IMR-90 (cell line): ENCODE measurements around the gene ALDH7A1. TPM values are rescaled to one million over a fixed set of nuclear protein-coding genes. Genes with fewer than 3 reads are reported as not detected.

ENCODE experiments used
- ATAC-seq: fragments of 200-7000 bp; cut with Tn5 transposase; 2 replicates; pipeline ENCODE4 v1.9.1; 2020; ENCODE audit warnings: low read depth, mild to moderate bottlenecking, moderate library complexity
- BruUV-seq: library from RNA; stranded (reverse); fragments of 400-500 nt; replicated peaks from 2 replicates; lab custom pipeline; 2021; lab: Mats Ljungman, UMichigan
- CTCF ChIA-PET: fragments of 300-600 bp; formaldehyde crosslinking; extraction: SDS; loops from one replicate; lab custom pipeline; 2021; ENCODE audit warnings: antibody characterized with exemption; lab: Yijun Ruan, JAX
- POLR2A ChIA-PET: fragments of 300-600 bp; sonication (Branson Sonifier 250); formaldehyde crosslinking; loops from one replicate; lab custom pipeline; 2022; ENCODE audit warnings: antibody characterized with exemption; ENCODE audit not compliant: unreplicated experiment; lab: Charles Lee
- DNase-seq: peaks from one replicate; pipeline ENCODE4 v3.0.0; 2013
- H2AFZ ChIP-seq: replicated peaks from 2 replicates; pipeline ENCODE3; 2013; ENCODE audit warnings: low read length, mild to moderate bottlenecking; ENCODE audit not compliant: poor library complexity
- H2AK5ac ChIP-seq: 2 replicates; pipeline ENCODE4 v1.6.1; 2013; ENCODE audit warnings: low read depth, low read length, inconsistent platforms
- H2AK9ac ChIP-seq: replicated peaks from 2 replicates; pipeline ENCODE3; 2013; ENCODE audit warnings: mild to moderate bottlenecking, low read depth, low read length, moderate library complexity; ENCODE audit not compliant: poor library complexity
- H2BK120ac ChIP-seq: 2 replicates; pipeline ENCODE4 v1.6.1; 2013; ENCODE audit warnings: low read depth, low read length, inconsistent platforms
- H2BK15ac ChIP-seq: 3 replicates; pipeline ENCODE4 v1.6.1; 2013; ENCODE audit warnings: low read depth, low read length, inconsistent platforms
- H2BK20ac ChIP-seq: 2 replicates; pipeline ENCODE4 v1.6.1; 2013; ENCODE audit warnings: low read depth, mild to moderate bottlenecking, inconsistent platforms, low read length, moderate library complexity
- H2BK5ac ChIP-seq: 2 replicates; pipeline ENCODE4 v1.6.1; 2013; ENCODE audit warnings: mild to moderate bottlenecking, low read depth, low read length, inconsistent platforms; ENCODE audit not compliant: poor library complexity, severe bottlenecking
- H3K14ac ChIP-seq: replicated peaks from 2 replicates; pipeline ENCODE4 v1.6.1; 2013; ENCODE audit warnings: low read depth, low read length, inconsistent platforms
- H3K18ac ChIP-seq: 2 replicates; pipeline ENCODE4 v1.6.1; 2013; ENCODE audit warnings: low read depth, low read length, control low read depth
- H3K23ac ChIP-seq: 2 replicates; pipeline ENCODE4 v1.6.1; 2013; ENCODE audit warnings: low read depth, low read length, inconsistent platforms
- H3K27ac ChIP-seq: 2 replicates; pipeline ENCODE4 v1.5.1; 2013; ENCODE audit warnings: mild to moderate bottlenecking, control low read depth, low read length; ENCODE audit not compliant: insufficient read depth
- H3K27me3 ChIP-seq: 2 replicates; pipeline ENCODE4 v1.6.1; 2013; ENCODE audit warnings: low read length; ENCODE audit not compliant: control insufficient read depth, insufficient read depth
- H3K36me3 ChIP-seq: 2 replicates; pipeline ENCODE4 v1.6.1; 2013; ENCODE audit warnings: low read length, mixed read lengths; ENCODE audit not compliant: control insufficient read depth, insufficient read depth
- H3K4ac ChIP-seq: 2 replicates; pipeline ENCODE4 v1.6.1; 2013; ENCODE audit warnings: low read depth, low read length, inconsistent platforms
- H3K4me1 ChIP-seq: 2 replicates; pipeline ENCODE4 v1.6.1; 2013; ENCODE audit warnings: low read length, mixed read lengths; ENCODE audit not compliant: control insufficient read depth, insufficient read depth
- H3K4me2 ChIP-seq: 2 replicates; pipeline ENCODE4 v1.6.1; 2013; ENCODE audit warnings: low read depth, mild to moderate bottlenecking, control low read depth, low read length, moderate library complexity
- H3K4me3 ChIP-seq: 2 replicates; pipeline ENCODE4 v1.5.1; 2013; ENCODE audit warnings: low read depth, mild to moderate bottlenecking, control low read depth, low read length, moderate library complexity; ENCODE audit not compliant: insufficient read depth
- H3K56ac ChIP-seq: 2 replicates; pipeline ENCODE4 v1.6.1; 2013; ENCODE audit warnings: low read length, inconsistent platforms; ENCODE audit not compliant: insufficient read depth; ENCODE audit errors: extremely low read depth
- H3K79me1 ChIP-seq, 2 experiments: 2 replicates each; pipeline ENCODE4 v1.6.1; 2013; ENCODE audit warnings: low read length in 2 of 2, inconsistent platforms in 1 of 2, low read depth in 1 of 2
- H3K9ac ChIP-seq: 2 replicates; pipeline ENCODE4 v1.6.1; 2013; ENCODE audit warnings: low read depth, low read length, control low read depth
- H3K9me1 ChIP-seq: 2 replicates; pipeline ENCODE4 v1.6.1; 2013; ENCODE audit warnings: low read length, inconsistent platforms; ENCODE audit not compliant: insufficient read depth
- H3K9me3 ChIP-seq: 2 replicates; pipeline ENCODE4 v1.6.1; 2013; ENCODE audit warnings: low read length; ENCODE audit not compliant: control insufficient read depth, insufficient read depth
- H4K20me1 ChIP-seq: 2 replicates; pipeline ENCODE4 v1.6.1; 2013; ENCODE audit warnings: low read length, inconsistent platforms; ENCODE audit not compliant: insufficient read depth
- H4K5ac ChIP-seq: 2 replicates; pipeline ENCODE4 v1.6.1; 2013; ENCODE audit warnings: mild to moderate bottlenecking, low read depth, low read length, control low read depth
- H4K8ac ChIP-seq, 2 experiments: 2 replicates each; pipeline ENCODE4 v1.6.1; 2013; ENCODE audit warnings: low read depth in 2 of 2, low read length in 2 of 2, control low read depth in 1 of 2, inconsistent platforms in 1 of 2
- H4K91ac ChIP-seq: 2 replicates; pipeline ENCODE4 v1.6.1; 2013; ENCODE audit warnings: low read depth, low read length, inconsistent platforms; ENCODE audit not compliant: insufficient read depth
- BHLHE40 ChIP-seq: fragments of 150-350 bp; IDR thresholded peaks from 2 replicates; pipeline ENCODE4 v1.6.1; 2016; ENCODE audit warnings: mild to moderate bottlenecking, low read depth, low read length
- CEBPB ChIP-seq: IDR thresholded peaks from 2 replicates; pipeline ENCODE4 v1.6.1; 2012; ENCODE audit warnings: low read depth, low read length, improper control_type of control experiment
- FOS ChIP-seq: fragments of 150-350 bp; IDR thresholded peaks from 2 replicates; pipeline ENCODE4 v1.6.1; 2016; ENCODE audit warnings: low read depth, low read length
- MAFK ChIP-seq: IDR thresholded peaks from 2 replicates; pipeline ENCODE4 v1.6.1; 2012; ENCODE audit warnings: low read depth, low read length, improper control_type of control experiment
- MAZ ChIP-seq: IDR thresholded peaks from 2 replicates; pipeline ENCODE4 v1.6.1; 2012; ENCODE audit warnings: low read depth, mild to moderate bottlenecking, low read length, improper control_type of control experiment, moderate library complexity, borderline replicate concordance
- MXI1 ChIP-seq: IDR thresholded peaks from 2 replicates; pipeline ENCODE4 v1.6.1; 2012; ENCODE audit warnings: low read depth, mild to moderate bottlenecking, low read length, moderate library complexity, borderline replicate concordance
- NFE2L2 ChIP-seq: fragments of 150-350 bp; IDR thresholded peaks from 2 replicates; pipeline ENCODE4 v1.6.1; 2016; ENCODE audit warnings: low read depth, mild to moderate bottlenecking, low read length
- POLR2A ChIP-seq: IDR thresholded peaks from 2 replicates; pipeline ENCODE4 v1.6.1; 2012; ENCODE audit warnings: mild to moderate bottlenecking, low read depth, low read length
- RAD21 ChIP-seq: IDR thresholded peaks from 2 replicates; pipeline ENCODE4 v1.6.1; 2012; ENCODE audit warnings: low read length, improper control_type of control experiment
- RCOR1 ChIP-seq: IDR thresholded peaks from 2 replicates; pipeline ENCODE4 v1.6.1; 2012; ENCODE audit warnings: mild to moderate bottlenecking, low read length, improper control_type of control experiment; ENCODE audit not compliant: insufficient replicate concordance
- RFX5 ChIP-seq: IDR thresholded peaks from 2 replicates; pipeline ENCODE4 v1.8.0; 2012; ENCODE audit warnings: low read depth, mild to moderate bottlenecking, low read length, moderate library complexity
- WGBS, 2 experiments: methylation state at CpG; one replicate each; pipeline versions ENCODE4 v1.1.5 to v1.1.7; 2013; ENCODE audit warnings: missing lambda C conversion rate in 2 of 2; ENCODE audit not compliant: insufficient read length in 1 of 2; ENCODE audit errors: extremely low coverage in 2 of 2; 5-methylcytosine and 5-hydroxymethylcytosine counted together
- dilution Hi-C: fragments of 300-500 bp; cut with HindIII; formaldehyde crosslinking; loops from one replicate; pipeline ENCODE4 v1.14.3; 2018; ENCODE audit warnings: low sequenced_read_pairs; ENCODE audit not compliant: unreplicated experiment
- in situ Hi-C: fragments of 300-500 bp; cut with MboI; formaldehyde crosslinking; loops from 3 replicates; pipeline ENCODE4 v1.14.3; 2019; ENCODE audit warnings: low sequenced_read_pairs, inconsistent platforms, mixed read lengths
- intact Hi-C: fragments of 100-400 bp; cut with micrococcal nuclease; formaldehyde crosslinking; loops from 2 replicates; pipeline ENCODE4 v1.10.0; 2022
- polyA plus RNA-seq, 3 experiments: library from polyadenylated mRNA; depleted of rRNA; stranded (reverse); fragments of >200 nt; gene quantifications; 2 replicates each; pipeline ENCODE4 v1.2.3, GENCODE V29; 2012; ENCODE audit warnings: low replicate concordance in 1 of 3
- total RNA-seq: library from RNA; depleted of rRNA; stranded (reverse); fragments of >200 nt; gene quantifications from 2 replicates; pipeline ENCODE4 v1.2.3, GENCODE V29; 2012
- TF ChIP-seq, protein P1 (sequence below): conservative IDR thresholded peaks from 2 replicates; pipeline ENCODE4 v1.5.1; 2012; ENCODE audit warnings: mild to moderate bottlenecking, low read depth, low read length, improper control_type of control experiment
- TF ChIP-seq, protein P2 (sequence below): fragments of 150-350 bp; IDR thresholded peaks from 2 replicates; pipeline ENCODE4 v1.6.1; 2016; ENCODE audit warnings: low read depth, mild to moderate bottlenecking, low read length, moderate library complexity, borderline replicate concordance

ALDH7A1 gene
- total and polyA plus RNA-seq, 2 of the 4 experiments (the other 2 are of a cell fraction): 40.9 to 62.2 TPM

DNA sequence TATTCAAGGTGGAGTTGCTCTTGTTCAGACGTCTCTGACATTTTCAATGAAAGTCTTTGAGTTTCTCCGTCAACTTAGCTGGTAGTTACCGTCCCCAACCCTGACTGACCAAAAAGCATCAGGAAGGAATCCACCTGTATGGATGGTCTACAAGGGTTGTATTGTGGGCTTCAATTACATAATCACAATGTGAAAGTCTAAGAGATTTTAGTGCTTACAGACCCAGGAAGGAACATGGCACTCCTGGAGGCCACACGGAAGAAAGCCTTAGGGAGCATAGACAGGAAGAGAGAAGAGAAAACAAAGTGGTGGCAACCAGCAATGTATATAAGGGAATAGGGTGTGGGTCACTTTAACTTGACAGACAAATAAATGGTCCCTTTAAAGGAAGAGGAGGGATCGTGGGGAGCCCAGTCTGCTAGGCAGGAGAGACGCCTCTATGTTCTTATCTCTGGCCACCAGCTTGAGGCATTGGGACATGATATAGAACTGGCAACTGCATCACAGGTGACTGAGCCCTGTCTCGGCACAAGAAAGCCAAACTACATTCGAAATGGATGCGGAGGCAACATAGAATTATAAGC, 80.4 kb downstream of the ALDH7A1 start:
- H3K9me3 ChIP-seq: no peaks in the 10 kb centered on the region
- no peak overlapping the region for H2BK5ac ChIP-seq
- H2BK15ac ChIP-seq: peak overlapping the region; percentile 76; the same call in 2 of the 3 replicates
- no peaks in the 10 kb centered on the region for H3K36me3 ChIP-seq
- H3K4me2 ChIP-seq: no peak overlapping the region
- H3K9me1 ChIP-seq: 0 out of 2 replicates have a peak, but pooled peaks cover 5% of the 10 kb centered on the region
- H3K18ac ChIP-seq: no peak overlapping the region
- in situ Hi-C loops (no loop called here), dilution Hi-C loops (no loop called here), intact Hi-C loops (no loop called here)
- no peaks in the 10 kb centered on the region for H3K27me3 ChIP-seq
- H3K79me1 ChIP-seq: no peaks in the 10 kb centered on the region
- WGBS, 2 experiments: 89% methylated on average over 3 of the region's 9 CpGs; no CpG with 5 or more reads in 1 of the 2 experiments
- H4K91ac ChIP-seq: peak overlapping the region; percentile 4; the same call in 1 of the 2 replicates
- ChIA-PET POLR2A (interaction anchor here (0.6 kb wide), 1 partner anchor 47 kb away, joined by 4 read pairs; no protein-coding TSS in a partner anchor), CTCF (interaction anchor here (0.5 to 1.1 kb wide), 2 partner anchors 15 to 758 kb away, joined by 4 to 5 read pairs; no protein-coding TSS in a partner anchor)
- H4K20me1 ChIP-seq: no peaks in the 10 kb centered on the region
- H2BK120ac ChIP-seq: peak overlapping the region; percentile 49; the same call in 1 of the 2 replicates
- H3K4ac ChIP-seq: peak overlapping the region; percentile 45; the same call in 1 of the 2 replicates
- H2AFZ ChIP-seq: peak overlapping the region; percentile 40
- peaks cover 9% of the 10 kb centered on the region; the same call in 1 of the 2 replicates for H3K4me1 ChIP-seq
- H3K4me3 ChIP-seq: no peak overlapping the region
- peak overlapping the region; percentile 19 for H3K14ac ChIP-seq
- ATAC-seq (no peak), DNase-seq (no peak)
- H3K23ac ChIP-seq: 0 out of 2 replicates have a peak overlapping the region, but pooled peaks have one; percentile 14
- no peak overlapping the region for H3K27ac ChIP-seq
- no TSS peak for BruUV-seq
- no peak overlapping the region for H3K9ac ChIP-seq
- TF ChIP-seq CEBPB (no peak), BHLHE40 (no peak), MXI1 (no peak), MAZ (no peak), NFE2L2 (no peak), MAFK (no peak), RAD21 (no peak), RCOR1 (no peak), FOS (no peak), RFX5 (no peak), POLR2A (no peak)
- TF ChIP-seq, protein P1, sequence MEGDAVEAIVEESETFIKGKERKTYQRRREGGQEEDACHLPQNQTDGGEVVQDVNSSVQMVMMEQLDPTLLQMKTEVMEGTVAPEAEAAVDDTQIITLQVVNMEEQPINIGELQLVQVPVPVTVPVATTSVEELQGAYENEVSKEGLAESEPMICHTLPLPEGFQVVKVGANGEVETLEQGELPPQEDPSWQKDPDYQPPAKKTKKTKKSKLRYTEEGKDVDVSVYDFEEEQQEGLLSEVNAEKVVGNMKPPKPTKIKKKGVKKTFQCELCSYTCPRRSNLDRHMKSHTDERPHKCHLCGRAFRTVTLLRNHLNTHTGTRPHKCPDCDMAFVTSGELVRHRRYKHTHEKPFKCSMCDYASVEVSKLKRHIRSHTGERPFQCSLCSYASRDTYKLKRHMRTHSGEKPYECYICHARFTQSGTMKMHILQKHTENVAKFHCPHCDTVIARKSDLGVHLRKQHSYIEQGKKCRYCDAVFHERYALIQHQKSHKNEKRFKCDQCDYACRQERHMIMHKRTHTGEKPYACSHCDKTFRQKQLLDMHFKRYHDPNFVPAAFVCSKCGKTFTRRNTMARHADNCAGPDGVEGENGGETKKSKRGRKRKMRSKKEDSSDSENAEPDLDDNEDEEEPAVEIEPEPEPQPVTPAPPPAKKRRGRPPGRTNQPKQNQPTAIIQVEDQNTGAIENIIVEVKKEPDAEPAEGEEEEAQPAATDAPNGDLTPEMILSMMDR: no peak
- TF ChIP-seq, protein P2, sequence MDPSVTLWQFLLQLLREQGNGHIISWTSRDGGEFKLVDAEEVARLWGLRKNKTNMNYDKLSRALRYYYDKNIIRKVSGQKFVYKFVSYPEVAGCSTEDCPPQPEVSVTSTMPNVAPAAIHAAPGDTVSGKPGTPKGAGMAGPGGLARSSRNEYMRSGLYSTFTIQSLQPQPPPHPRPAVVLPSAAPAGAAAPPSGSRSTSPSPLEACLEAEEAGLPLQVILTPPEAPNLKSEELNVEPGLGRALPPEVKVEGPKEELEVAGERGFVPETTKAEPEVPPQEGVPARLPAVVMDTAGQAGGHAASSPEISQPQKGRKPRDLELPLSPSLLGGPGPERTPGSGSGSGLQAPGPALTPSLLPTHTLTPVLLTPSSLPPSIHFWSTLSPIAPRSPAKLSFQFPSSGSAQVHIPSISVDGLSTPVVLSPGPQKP: no peak
- no peak overlapping the region for H3K56ac ChIP-seq
- H4K8ac ChIP-seq: peak overlapping the region in 1 of 2 experiments; percentile 17; a peak in 1 of 4 replicates
- H4K5ac ChIP-seq: no peak overlapping the region
- H2AK9ac ChIP-seq: peak overlapping the region; percentile 37
- no peak overlapping the region for H2AK5ac ChIP-seq
- H2BK20ac ChIP-seq: peak overlapping the region; percentile 61
